ENCODE results near the gene LRRIQ4.

Gene LRRIQ4

DNA sequence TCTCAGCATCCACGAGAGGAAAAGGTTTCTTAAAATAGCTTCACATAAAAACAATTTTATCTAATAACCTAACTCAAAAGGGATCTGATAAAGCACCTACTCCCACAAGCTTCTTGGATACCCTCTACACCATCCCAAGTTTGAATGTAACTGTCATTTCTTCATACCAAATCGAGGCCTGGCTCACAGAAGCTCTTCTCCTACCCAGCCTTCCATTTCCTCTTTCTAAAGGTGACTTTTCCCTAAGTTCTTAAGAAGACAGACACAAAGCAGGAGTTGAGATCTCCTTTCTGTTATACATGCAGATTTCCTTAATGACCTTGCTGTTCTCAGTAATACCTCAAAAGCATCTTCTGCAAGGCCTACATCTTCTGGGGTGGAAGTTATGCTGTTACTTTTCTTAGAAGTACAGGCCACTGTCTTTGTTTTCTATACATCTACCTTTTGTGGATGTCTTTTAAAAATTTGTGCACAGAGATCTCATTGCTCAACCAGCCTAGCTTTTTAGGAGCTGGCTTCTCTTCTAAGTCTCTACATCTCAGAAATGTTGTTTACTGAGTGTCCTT is 3.4 kb upstream of the LRRIQ4 start:
- no peak for DNase-seq (ENCODE audit: low read depth in 2 of 2)

DNA sequence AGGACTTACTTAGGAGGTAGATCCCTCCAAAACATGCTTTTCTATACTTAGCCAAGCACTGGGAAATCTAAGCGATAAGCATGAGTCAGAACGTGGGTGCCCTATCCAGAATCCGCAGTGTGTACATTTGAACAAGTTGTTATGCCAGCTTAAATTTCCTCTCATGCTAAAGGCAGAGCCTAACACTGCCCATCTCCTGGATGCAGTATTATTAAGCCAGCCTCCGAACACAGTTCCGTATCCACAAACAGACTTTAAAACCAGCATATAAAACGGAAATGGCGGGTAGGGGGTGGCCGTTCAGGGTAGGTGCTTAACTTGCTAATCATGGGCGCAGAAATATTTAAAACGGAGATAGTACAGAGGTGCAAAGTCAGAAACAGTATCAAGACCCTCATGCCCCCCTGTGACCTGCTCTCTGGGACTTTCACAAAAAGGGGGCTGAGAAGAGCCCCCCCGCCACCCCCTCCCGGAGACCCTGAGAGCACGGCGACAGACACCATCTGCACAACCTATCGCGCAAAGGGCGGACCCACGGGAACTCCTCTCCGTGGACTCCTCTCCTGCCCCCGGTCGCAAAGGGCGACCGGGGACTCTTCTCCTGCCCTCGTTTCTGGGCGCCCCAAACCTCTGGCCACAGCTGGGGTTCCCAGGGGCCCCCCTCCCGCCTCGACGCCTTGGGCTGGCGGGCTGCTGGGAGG is 889 bp upstream of the LRRIQ4 start:
- DNase-seq (ENCODE audit: low read depth in 2 of 2): no peak

DNA sequence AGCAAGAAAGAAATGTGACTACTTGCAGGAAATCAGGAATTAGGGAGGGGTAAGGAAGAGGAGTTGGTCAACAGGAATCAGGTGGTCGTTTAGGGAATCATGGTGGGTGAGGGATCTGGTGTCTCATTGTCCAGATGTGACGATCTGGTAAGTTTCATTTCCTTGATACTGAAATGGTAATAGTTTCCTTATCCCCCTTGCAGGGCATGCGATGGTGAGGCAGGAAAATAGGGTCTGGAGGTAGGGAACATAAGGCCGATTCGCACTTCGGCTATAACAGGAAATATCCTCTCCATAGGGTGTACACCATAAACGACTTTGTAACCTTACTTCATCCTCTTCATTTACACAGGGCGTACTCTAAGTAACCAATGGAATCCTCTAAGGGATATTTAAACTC is 608 bp downstream of the LRRIQ4 start:
- no peak for DNase-seq (ENCODE audit: low read depth in 2 of 2)

GRCh38 chr3:169813757-169814517 is 1.3 kb downstream of the LRRIQ4 start:
- DNase-seq (ENCODE audit: low read depth in 2 of 2): peak; percentile 46 to 58

DNA sequence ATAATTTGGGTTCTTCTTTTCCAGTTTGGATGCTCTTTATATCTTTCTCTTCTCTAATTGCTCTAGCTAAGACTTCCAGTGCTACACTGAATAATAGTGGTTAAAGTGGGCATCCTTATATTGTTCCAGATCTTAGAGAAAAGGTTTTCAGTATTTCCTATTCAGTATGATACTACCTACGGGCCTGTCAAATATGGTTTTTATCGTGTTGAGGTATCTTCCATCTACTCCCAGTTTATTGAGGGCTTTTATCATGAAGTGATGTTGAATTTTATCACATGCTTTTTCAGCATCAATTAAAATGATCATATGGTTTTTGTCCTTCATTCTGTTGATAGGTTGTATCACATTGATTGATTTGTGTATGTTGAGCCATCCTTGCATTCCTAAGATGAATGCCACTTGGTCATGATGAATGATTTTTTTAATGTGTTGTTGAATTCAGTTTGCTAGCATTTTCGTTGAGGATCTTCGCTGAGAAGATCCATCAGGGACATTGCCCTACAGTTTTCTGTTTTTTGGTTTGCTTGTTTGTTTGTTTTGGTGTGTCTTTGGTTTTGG is 3.0 kb downstream of the LRRIQ4 start:
- DNase-seq (ENCODE audit: low read depth in 2 of 2): no peak

GRCh38 chr3:169818316-169818715 is 5.6 kb downstream of the LRRIQ4 start:
- DNase-seq (ENCODE audit: low read depth in 2 of 2): no peak

DNA sequence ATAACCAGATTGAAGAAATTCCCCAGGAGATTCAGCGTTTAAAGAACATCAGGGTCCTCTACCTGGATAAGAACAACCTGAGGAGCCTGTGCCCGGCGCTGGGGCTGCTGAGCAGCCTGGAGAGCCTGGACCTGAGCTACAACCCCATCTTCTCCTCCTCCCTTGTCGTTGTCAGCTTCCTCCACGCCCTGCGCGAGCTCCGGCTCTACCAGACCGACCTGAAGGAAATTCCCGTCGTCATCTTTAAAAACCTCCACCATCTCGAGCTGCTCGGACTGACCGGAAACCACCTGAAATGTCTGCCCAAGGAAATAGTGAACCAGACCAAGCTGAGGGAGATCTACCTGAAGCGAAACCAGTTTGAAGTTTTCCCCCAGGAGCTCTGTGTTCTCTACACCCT is 9.4 kb downstream of the LRRIQ4 start:
- no peak for DNase-seq (ENCODE audit: low read depth in 2 of 2)

GRCh38 chr3:169822540-169822939 is 9.9 kb downstream of the LRRIQ4 start:
- no peak for DNase-seq (ENCODE audit: low read depth in 2 of 2)

- DNase-seq (ENCODE audit: low read depth in 2 of 2): no peak
Observed at GRCh38 chr3:169822983-169823382, 10.3 kb downstream of the LRRIQ4 start.

- DNase-seq (ENCODE audit: low read depth in 2 of 2): no peak
Observed at GRCh38 chr3:169825316-169825715, 12.6 kb downstream of the LRRIQ4 start.

GRCh38 chr3:169827712-169828111 is 15.0 kb downstream of the LRRIQ4 start:
- DNase-seq (ENCODE audit: low read depth in 2 of 2): no peak

DNA sequence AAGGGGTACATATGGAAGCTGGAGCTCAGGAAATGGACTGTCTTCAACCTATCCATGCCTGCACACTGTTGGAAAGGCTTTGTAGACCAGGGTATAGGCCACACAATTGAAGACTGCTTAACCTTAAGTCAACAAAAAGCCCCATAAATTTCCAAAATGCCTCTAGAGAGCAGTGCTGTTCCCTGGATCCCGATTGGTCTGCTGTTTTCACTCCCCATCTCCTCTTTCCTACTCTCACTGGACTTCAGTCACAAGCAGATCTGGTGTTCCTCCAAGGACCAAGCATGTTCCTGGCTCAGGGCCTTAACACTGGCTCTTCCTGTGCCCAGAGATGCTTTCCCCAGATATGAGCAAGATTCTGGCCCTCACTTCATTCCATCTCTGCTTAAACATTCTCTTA is 22.9 kb downstream of the LRRIQ4 start:
- no peak for DNase-seq (ENCODE audit: low read depth in 2 of 2)

DNA sequence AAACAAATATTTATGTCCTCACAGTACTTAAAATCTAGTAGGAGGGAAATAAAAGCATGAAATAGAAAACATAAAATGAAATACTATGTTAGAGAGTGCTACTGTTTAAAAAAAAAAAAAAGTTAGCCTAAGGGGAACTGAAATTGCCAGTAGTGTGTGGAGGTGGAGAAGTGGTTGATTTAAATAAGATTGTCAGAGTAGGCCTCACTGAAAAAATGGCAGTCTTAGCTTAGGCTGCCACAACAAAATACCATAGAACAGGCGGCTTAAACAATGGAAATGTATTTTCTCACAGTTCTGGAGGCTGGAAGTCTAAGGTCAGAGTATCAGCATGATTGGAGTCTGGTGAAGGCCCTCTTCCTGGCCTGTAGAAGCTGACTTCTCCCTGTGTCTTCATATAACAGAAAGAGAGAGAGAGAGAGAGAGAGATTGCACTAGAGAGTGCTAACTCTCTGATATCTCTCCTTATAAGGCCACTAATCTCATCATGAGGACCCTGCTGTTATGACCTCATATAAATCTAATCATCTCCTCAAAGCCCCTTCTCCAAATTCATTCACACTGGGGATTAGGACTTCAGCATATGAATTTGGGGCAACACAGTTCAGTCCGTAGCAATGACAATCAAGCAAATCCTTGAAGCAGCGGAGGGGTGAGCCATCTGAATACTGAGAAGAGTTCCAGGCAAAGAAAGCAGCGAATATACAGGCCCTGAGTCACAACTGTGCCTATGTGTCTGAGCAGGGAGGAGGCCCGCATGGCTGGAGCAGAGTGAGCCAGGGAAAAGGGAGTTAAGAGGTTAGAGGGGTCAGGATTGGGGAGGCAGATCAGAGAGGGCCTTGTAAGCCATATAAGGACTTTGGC is 23.6 kb downstream of the LRRIQ4 start:
- DNase-seq (ENCODE audit: low read depth in 2 of 2): no peak

DNA sequence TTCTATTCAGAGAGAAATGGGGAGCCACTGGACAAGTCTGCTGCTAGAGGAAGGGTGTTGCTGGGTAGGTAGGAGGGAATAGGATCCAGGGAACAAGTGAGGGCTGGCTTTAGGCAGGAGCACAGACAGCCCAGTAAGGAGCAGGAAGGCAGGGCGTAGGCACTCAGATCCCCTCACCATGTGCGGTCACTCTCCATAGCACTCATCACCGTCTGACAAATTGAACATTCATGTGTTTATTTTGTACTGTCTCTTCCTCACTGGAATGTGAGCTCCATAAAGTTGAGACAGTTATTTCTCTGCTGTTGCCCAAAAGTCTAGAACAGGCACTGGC is 24.2 kb downstream of the LRRIQ4 start:
- no peak for DNase-seq (ENCODE audit: low read depth in 2 of 2)

DNA sequence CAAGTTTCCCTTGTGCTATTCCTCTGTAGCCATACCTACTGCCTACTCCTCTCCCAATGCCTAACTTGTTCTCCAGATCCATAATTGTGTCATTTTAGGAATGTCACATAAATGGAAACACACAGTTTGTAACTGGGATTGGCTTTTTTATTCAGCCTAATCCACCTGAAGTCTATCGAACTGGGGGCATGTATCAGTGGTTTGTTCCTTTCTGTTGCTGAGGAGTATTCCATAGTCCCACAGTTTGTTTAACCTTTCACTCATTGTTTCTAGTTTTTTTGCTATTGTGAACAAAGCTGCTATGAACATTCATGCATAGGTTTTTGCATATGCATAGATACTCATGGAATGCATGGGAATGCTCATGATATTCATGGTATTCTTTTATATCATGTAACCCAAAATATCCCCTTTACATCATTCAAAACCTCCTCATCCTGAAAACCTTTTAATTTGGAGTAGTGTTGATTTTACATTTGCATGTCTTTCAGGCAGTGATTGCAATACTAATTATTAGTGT is 25.9 kb downstream of the LRRIQ4 start:
- DNase-seq (ENCODE audit: low read depth in 2 of 2): no peak

DNA sequence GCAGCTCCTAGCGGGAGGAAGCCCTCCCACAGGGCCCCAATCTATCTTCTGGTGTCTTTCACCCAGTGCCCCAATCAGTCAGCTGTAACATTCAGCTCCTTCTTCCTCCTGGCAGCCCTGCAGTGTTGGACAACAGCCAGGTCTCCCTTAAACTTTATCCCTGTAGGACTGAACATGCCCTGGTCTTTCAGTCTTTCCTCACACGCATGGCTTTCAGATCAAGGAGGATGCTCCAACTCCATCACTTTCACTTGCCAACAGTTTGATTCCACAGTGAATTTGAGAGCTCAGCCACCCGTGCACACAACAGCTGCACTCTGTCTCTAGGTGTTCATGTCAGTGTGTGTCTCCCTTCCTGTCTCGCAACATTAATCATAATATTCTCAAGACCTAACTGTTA is 28.5 kb downstream of the LRRIQ4 start:
- no peak for DNase-seq (ENCODE audit: low read depth in 2 of 2)

GRCh38 chr3:169842960-169843359 is 30.3 kb downstream of the LRRIQ4 start:
- no peak for DNase-seq (ENCODE audit: low read depth in 2 of 2)

DNA sequence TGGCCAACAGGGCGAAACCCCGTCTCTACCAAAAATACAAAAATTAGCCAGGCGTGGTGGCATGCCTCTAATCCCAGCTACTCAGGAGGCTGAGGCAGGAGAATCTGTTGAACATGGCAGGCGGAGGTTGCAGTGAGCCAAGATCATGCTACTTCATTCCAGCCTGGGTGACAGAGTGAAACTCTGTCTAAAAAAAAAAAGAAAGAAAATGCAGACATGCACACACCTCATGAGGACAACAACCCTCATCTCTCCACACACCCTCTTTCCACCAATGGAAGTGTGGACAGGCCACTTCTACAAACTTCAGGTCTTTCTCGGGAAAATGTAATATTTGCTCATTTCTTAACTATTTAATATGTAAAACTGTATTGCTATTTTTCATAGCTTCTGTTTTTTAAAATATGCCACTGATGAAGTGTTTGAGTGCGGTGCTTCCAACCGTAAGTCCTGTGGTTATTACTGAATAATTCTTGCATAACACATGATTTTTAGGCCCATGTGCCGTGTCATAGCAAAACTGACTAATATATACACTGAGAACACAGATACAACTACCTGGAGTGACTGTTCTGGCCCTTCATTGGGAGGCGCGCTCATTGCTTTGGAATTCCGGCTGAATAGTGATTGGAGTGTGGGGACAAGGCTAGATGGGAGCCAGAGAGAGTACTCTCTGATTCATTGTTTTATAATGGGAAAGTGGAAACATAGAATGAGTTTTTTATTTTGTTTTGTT is 34.0 kb downstream of the LRRIQ4 start:
- DNase-seq (ENCODE audit: low read depth in 2 of 2): no peak

DNA sequence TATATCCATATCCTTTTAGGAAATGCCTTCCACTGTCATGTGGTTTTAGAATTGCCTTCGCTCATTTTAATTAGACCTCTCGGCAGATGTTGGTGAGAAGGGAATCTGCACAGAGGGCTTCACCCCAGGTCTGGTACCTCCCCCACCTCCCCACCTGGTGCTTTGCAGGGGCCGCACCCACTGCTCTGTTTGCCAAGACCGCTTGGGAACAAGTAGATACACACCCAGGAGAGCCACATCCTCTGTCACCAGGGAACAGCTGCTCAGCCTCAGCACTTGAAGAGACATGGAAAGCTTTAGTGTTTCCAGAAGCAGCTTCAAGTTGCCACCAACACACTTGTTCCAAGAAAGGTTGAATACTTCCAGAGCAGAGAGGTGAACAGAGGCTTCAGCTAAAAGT is 35.2 kb downstream of the LRRIQ4 start:
- DNase-seq (ENCODE audit: low read depth in 2 of 2): no peak

DNA sequence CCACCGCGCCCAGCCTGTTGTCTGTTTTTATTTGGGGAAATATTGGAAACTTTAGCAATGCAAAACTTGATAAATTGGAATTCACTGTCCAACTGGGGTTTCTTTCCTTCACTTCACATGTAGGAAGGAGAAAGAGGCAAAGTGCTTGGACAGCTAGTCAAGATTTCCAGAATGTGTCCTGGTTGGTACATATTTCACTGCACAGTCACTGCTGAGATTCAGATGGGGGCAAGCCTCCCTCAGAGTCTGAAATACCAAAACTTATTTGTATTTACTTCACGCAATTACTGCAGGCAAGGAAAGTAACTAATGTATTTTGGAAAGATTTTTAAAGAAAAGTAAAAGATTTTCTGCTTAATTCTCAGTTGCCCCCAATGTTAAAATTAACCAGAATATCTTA is 36.1 kb downstream of the LRRIQ4 start:
- no peak for DNase-seq (ENCODE audit: low read depth in 2 of 2)

GRCh38 chr3:169850618-169851017 is 37.9 kb downstream of the LRRIQ4 start:
- no peak for DNase-seq (ENCODE audit: low read depth in 2 of 2)
